Ishikawa (cell line): ENCODE results near the gene SNORC.

Experiments
- CEBPB ChIP-seq: IDR thresholded peaks from 2 replicates; pipeline ENCODE4 v1.6.1; 2012
- MAX ChIP-seq: IDR thresholded peaks from 2 replicates; pipeline ENCODE4 v1.6.1; 2012
- YY1 ChIP-seq: IDR thresholded peaks from 2 replicates; pipeline ENCODE4 v1.6.1; 2012; ENCODE audit warnings: low read depth

DNA sequence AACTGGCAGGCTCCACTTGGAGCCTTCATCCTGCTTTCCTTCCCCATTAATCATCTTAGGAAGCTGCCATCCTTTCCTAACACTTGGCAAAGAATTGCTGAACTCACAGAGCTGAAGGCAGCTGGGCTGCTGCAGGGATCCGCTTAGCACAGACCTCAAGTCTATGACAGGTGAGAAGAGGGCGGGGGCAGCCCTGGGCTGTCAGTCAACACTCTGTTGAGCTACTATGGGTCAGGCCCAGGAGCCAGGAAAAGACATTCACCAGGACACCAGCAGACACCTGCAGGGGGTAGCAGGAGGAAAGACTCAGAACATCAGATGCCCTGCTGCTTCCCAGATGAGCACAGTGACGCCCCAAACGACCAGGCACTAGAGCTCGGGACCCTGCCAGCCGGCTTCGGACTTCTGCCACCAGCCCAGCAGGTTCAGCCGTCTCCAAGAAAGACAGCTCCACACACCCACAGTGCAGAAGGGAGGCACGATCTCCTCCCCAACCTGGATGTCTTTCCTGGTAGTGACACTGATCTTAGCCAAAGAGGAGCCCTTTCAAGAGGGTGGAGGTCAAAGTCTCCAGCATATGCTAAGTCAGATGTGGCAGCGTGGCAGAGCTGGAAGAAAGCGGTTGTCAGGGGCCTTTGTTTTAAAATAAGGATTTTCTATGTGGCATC lies 55.2 kb downstream of the SNORC start:
- no peak for TF ChIP-seq CEBPB
- TF ChIP-seq MAX = no peak
- no peak for TF ChIP-seq YY1
